Brain microvascular endothelial cell (primary cell): ENCODE data around the gene SLC2A6.

Source experiments
- DNase-seq: peaks from one replicate; pipeline ENCODE4 v3.0.0-alpha.2; 2020
- H3K27ac ChIP-seq: fragments of 250-450 bp; sonication (Bioruptor Pico); 2 replicates; pipeline ENCODE4 v1.5.1; 2020; ENCODE audit warnings: mild to moderate bottlenecking, moderate library complexity
- H3K27me3 ChIP-seq: fragments of 250-450 bp; sonication (Bioruptor Pico); replicated peaks from 2 replicates; pipeline ENCODE4 v1.5.1; 2020; ENCODE audit warnings: mild to moderate bottlenecking
- H3K36me3 ChIP-seq: fragments of 250-450 bp; sonication (Bioruptor Pico); replicated peaks from 2 replicates; pipeline ENCODE4 v1.5.1; 2020; ENCODE audit warnings: mild to moderate bottlenecking
- H3K4me3 ChIP-seq: 2 replicates; pipeline ENCODE4 v1.5.1; 2011; ENCODE audit warnings: low read depth, mild to moderate bottlenecking, control low read depth, low read length, moderate library complexity
- in situ Hi-C: cut with HindIII; loops from 2 replicates; pipeline ENCODE4 v1.10.0; 2017; ENCODE audit warnings: low sequenced_read_pairs, low pct_ligation_motif_present
- TF ChIP-seq, protein P1 (sequence below): IDR thresholded peaks from 2 replicates; pipeline ENCODE4 v1.5.1; 2011; ENCODE audit warnings: low read depth, mild to moderate bottlenecking, moderate library complexity, low read length, control low read depth, inconsistent platforms; ENCODE audit errors: missing control alignments

Gene SLC2A6

DNA sequence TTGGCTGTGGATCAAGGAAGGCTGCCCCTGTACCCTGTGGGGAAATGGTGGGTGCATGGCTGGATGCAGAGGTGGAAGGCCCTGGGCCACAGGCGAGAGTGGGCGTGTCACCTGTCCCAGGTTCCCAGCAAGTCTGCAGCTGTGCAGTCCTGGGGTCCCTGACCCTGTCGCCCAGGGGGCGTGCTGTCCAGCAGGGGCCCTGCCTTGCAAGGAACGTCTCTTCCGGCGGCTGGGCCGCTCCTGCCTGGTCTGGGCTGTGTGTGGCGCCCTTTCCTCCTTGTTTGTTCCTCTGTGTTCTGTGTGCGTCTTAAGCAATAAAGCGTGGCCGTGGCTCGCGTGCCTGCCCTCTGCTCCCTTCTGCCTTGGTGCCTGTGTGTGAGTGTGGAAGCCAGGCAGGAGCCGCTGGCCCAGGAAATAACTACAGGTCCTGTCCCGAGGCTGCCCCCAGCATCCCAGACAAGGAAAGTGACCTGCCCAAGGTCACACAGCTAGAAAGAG is 8.4 kb downstream of the SLC2A6 start:
- in situ Hi-C loops: no loop called here
- Histone ChIP-seq H3K27ac (no peak overlapping the region), H3K4me3 (no peak overlapping the region), H3K27me3 (no peaks in the 10 kb centered on the region), H3K36me3 (peaks cover 42% of the 10 kb centered on the region)
- DNase-seq: no peak
- TF ChIP-seq, protein P1, sequence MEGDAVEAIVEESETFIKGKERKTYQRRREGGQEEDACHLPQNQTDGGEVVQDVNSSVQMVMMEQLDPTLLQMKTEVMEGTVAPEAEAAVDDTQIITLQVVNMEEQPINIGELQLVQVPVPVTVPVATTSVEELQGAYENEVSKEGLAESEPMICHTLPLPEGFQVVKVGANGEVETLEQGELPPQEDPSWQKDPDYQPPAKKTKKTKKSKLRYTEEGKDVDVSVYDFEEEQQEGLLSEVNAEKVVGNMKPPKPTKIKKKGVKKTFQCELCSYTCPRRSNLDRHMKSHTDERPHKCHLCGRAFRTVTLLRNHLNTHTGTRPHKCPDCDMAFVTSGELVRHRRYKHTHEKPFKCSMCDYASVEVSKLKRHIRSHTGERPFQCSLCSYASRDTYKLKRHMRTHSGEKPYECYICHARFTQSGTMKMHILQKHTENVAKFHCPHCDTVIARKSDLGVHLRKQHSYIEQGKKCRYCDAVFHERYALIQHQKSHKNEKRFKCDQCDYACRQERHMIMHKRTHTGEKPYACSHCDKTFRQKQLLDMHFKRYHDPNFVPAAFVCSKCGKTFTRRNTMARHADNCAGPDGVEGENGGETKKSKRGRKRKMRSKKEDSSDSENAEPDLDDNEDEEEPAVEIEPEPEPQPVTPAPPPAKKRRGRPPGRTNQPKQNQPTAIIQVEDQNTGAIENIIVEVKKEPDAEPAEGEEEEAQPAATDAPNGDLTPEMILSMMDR: no peak

DNA sequence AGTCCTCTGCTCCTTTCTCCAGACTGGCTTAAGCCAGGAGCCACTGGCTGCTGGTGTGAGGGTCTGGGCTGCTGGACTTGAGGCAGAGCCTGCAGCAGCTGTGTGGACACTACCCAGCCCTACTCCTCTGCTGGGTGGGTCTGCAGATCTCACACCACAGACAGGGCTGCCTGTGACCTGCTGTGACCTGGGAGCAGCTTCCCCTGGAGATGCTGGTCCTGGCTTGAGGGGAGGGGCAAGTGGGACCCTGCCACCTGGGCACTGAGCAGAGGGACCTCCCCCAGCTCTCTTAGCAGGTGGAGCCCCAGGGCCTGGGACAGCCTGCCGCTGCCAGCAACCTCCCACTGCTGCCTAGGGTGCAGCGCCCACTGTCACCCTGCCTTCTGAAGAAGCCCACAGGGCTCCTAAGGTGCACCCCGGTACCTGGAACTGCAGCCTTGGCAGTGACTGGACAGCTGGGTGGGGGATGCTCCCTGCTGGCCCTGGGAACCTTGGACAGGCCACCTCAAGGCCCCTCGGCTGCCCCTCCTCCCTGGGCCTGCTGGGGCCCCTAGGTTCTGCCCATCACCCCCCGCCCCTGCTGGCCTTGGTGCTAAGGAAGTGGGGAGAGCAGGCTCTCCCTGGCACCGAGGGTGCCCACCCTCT is 10.0 kb downstream of the SLC2A6 start:
- TF ChIP-seq, protein P1: no peak
- no peaks in the 10 kb centered on the region for H3K27me3 ChIP-seq
- H3K36me3 ChIP-seq: peaks cover 26% of the 10 kb centered on the region
- H3K4me3 ChIP-seq: no peak overlapping the region
- no peak overlapping the region for H3K27ac ChIP-seq
- DNase-seq: no peak
- in situ Hi-C loops: no loop called here

DNA sequence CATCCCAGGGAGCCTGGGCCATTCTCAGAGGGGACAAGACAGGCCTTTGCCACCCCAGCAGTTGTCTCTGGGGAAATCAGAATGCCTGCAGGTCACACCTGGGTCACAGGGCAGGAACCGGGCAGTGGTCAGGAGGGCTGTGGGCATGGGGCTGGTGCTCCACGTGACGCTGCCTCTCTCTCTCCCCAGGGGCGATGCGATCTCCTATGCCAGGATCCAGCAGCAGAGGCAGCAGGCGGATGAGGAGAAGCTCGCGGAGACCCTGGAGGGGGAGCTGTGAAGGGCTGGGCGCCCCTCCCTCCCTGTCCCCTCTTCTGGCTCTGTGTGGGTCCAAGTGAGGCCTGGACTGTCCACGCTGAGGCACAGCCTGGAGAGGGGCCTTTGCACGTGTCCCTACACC is 10.5 kb downstream of the SLC2A6 start:
- TF ChIP-seq, protein P1: no peak
- Histone ChIP-seq H3K27ac (no peak overlapping the region), H3K36me3 (peaks cover 21% of the 10 kb centered on the region), H3K27me3 (no peaks in the 10 kb centered on the region), H3K4me3 (no peak overlapping the region)
- in situ Hi-C loops: no loop called here
- no peak for DNase-seq

DNA sequence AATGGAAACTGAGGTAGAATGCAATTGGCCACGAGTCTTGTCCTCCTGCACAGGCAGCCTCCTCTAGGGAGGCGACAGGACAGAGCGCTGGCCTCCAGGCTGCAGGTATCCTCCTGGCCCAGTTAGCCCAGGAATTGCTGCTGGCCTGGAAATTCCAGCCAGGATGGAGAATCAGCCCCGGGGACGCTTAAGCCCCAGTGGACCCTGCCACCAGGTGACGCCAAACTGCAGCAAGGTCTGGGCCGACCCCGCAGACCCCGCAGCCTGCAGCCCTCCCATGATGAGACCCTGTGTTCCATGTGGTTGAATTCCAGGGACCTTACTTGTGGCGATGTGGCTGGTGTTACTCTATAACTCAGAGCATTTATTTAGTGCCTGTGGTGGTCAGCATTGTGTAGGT is 11.8 kb downstream of the SLC2A6 start:
- TF ChIP-seq, protein P1: no peak
- no peak for DNase-seq
- Histone ChIP-seq H3K27ac (no peak overlapping the region), H3K36me3 (peaks cover 8% of the 10 kb centered on the region), H3K27me3 (no peaks in the 10 kb centered on the region), H3K4me3 (no peak overlapping the region)
- in situ Hi-C loops: no loop called here

DNA sequence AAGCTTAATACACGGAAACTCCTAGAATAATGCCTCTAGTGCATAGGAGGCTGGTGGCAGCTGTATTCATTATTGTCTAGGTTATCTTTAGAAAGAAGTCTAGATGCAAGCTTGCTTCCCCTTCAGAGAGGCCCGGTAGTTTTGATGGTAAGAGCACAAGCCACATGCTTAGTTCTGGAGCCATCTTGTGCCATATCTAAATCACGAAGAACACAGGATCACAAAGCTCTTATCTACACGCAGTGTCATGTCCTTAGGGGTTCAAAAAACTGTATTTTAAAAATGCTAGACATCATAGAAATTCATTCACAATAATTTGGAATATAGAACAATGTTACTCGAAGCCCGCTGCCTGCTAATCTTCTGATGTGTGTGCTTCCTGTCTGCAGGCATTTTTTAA is 12.9 kb downstream of the SLC2A6 start:
- Histone ChIP-seq H3K27ac (no peak overlapping the region), H3K27me3 (no peaks in the 10 kb centered on the region), H3K4me3 (no peak overlapping the region), H3K36me3 (no peaks in the 10 kb centered on the region)
- DNase-seq: no peak
- in situ Hi-C loops: no loop called here
- TF ChIP-seq, protein P1: no peak

DNA sequence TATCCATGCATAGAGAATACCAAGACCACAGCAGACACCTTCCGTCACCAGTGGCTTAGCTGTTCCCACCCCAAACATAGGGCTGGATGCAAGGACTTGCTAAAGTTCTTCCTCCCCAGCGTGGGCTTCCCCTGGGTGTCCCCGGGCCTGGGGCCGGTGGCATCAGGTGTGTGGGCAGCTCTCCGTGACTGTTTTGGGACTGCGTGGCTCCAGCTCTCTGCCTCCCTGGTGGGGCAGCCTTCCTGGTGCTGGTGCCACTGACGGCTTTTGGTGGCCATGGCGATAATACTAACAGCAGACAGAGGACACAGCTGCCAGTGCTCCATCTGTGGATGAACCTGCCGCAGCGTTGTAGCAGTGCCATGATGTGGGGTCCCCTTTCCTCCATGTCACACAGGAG is 14.3 kb downstream of the SLC2A6 start:
- in situ Hi-C loops: no loop called here
- H3K27ac ChIP-seq: no peak overlapping the region
- H3K36me3 ChIP-seq: no peaks in the 10 kb centered on the region
- H3K4me3 ChIP-seq: no peak overlapping the region
- DNase-seq: no peak
- TF ChIP-seq, protein P1: no peak
- no peaks in the 10 kb centered on the region for H3K27me3 ChIP-seq
